ENCODE results near the gene SETD1B. TPM values are rescaled to one million over a fixed set of nuclear protein-coding genes. Genes with fewer than 3 reads are reported as not detected.
A peak's percentile ranks its signal among the peaks of the same experiment; 100 is the strongest.

The SETD1B gene
- total and polyA plus RNA-seq, 2 of the 4 experiments (the other 2 are of a cell fraction): 0.90 to 5.1 TPM

DNA sequence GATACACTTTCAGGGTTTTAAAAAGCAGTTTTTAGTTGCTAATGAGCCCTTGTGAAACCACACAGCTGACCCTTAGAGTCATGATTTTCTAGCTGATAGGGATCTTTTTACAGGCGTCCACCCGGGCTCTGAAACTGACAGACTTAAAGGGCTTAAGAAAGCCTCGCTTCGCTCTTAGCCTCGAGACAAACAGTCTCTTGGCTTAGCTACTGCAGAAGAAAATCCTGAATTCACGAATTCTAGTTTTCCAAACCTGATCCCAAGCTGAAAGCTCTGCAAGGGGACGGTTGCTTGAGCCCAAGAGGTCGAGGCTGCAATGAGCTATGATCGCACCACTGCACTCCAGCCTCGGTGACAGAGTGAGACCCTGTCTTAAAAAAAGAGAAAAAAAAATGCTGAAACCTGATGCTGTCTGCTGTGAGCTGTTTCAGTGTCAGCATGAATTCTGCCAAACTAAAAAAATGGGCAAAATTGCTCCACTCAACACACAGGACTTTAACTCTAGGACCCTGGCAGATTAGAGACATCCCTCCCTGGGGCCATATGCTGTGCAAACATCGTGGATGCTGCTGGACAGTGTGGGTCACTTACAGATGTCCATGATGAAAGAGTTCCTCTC is 57.9 kb downstream of the SETD1B start:
- Histone ChIP-seq H2BK5ac (ENCODE audit: low read depth, low read length, poor library complexity, severe bottlenecking) (no peak overlapping the region), H4K5ac (ENCODE audit: low read depth, low read length) (no peak overlapping the region), H2BK20ac (ENCODE audit: low read depth, low read length) (0 out of 2 replicates have a peak overlapping the region, but pooled peaks have one; percentile 52), H3K9me1 (ENCODE audit: insufficient read depth, low read length) (peaks cover 14% of the 10 kb centered on the region), H3K14ac (replicated peaks; ENCODE audit: low read depth, low read length) (peak overlapping the region; percentile 55), H4K91ac (ENCODE audit: insufficient read depth, low read depth, low read length) (no peak overlapping the region), H4K20me1 (ENCODE audit: insufficient read depth, low read length) (no peaks in the 10 kb centered on the region), H3K27ac (ENCODE audit: insufficient read depth, low read length) (peak overlapping the region; percentile 5; the same call in 1 of the 2 replicates), H3K56ac (ENCODE audit: extremely low read depth, insufficient read depth, low read length) (no peak overlapping the region), H2BK15ac (ENCODE audit: low read depth, low read length) (no peak overlapping the region), H3K79me1 (ENCODE audit: low read depth in 1 of 2, low read length in 2 of 2) (peaks cover 0 to 4% of the 10 kb centered on the region in 2 experiments; a peak in 1 of 4 replicates), H3K4ac (ENCODE audit: low read depth, low read length) (no peak overlapping the region; the same call in 1 of the 2 replicates), H3K4me3 (ENCODE audit: insufficient read depth, low read depth, low read length) (no peak overlapping the region), H3K23ac (ENCODE audit: low read depth, low read length) (peak overlapping the region; percentile 12; the same call in 1 of the 2 replicates), H2AK5ac (ENCODE audit: low read depth, low read length) (no peak overlapping the region), H2AK9ac (replicated peaks; ENCODE audit: low read depth, low read length, poor library complexity) (no peak overlapping the region), H2BK120ac (ENCODE audit: low read depth, low read length) (peak overlapping the region; percentile 6; the same call in 1 of the 2 replicates), H3K4me1 (ENCODE audit: control insufficient read depth, insufficient read depth, low read length) (peaks cover 20% of the 10 kb centered on the region), H3K27me3 (ENCODE audit: control insufficient read depth, insufficient read depth, low read length) (no peaks in the 10 kb centered on the region), H3K18ac (ENCODE audit: low read depth, low read length) (no peak overlapping the region), H4K8ac (ENCODE audit: low read depth in 2 of 2, low read length in 2 of 2) (peak overlapping the region in 1 of 2 experiments; percentile 26; a peak in 1 of 4 replicates), H3K4me2 (ENCODE audit: low read depth, low read length) (peak overlapping the region; percentile 80), H3K9ac (ENCODE audit: low read depth, low read length) (peak overlapping the region; percentile 1; the same call in 1 of the 2 replicates), H2AFZ (replicated peaks; ENCODE audit: low read length, poor library complexity) (peak overlapping the region; percentile 74), H3K9me3 (ENCODE audit: control insufficient read depth, insufficient read depth, low read length) (no peaks in the 10 kb centered on the region), H3K36me3 (ENCODE audit: control insufficient read depth, insufficient read depth, low read length) (no peaks in the 10 kb centered on the region)
- ATAC-seq (ENCODE audit: low read depth) (peak; percentile 35), DNase-seq (peak; percentile 38)
- dilution Hi-C loops (cut with HindIII; ENCODE audit: low sequenced_read_pairs, unreplicated experiment) (no loop called here), intact Hi-C loops (cut with micrococcal nuclease) (no loop called here), in situ Hi-C loops (cut with MboI; ENCODE audit: low sequenced_read_pairs) (no loop called here)
- CTCF ChIA-PET: interaction anchor here (0.6 to 0.9 kb wide), 3 partner anchors 11 to 387 kb away, joined by 3 to 5 read pairs (median 4); partner anchors contain the start of gene PSMD9
- WGBS, 2 experiments (ENCODE audit: extremely low coverage in 2 of 2, insufficient read length in 1 of 2): 27% methylated on average over 7 of the region's 11 CpGs; no CpG with 5 or more reads in 1 of the 2 experiments
- POLR2A ChIA-PET (ENCODE audit: unreplicated experiment): no interaction called here
- BruUV-seq (replicated peaks): no TSS peak
- TF ChIP-seq, protein P1, sequence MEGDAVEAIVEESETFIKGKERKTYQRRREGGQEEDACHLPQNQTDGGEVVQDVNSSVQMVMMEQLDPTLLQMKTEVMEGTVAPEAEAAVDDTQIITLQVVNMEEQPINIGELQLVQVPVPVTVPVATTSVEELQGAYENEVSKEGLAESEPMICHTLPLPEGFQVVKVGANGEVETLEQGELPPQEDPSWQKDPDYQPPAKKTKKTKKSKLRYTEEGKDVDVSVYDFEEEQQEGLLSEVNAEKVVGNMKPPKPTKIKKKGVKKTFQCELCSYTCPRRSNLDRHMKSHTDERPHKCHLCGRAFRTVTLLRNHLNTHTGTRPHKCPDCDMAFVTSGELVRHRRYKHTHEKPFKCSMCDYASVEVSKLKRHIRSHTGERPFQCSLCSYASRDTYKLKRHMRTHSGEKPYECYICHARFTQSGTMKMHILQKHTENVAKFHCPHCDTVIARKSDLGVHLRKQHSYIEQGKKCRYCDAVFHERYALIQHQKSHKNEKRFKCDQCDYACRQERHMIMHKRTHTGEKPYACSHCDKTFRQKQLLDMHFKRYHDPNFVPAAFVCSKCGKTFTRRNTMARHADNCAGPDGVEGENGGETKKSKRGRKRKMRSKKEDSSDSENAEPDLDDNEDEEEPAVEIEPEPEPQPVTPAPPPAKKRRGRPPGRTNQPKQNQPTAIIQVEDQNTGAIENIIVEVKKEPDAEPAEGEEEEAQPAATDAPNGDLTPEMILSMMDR (conservative IDR thresholded peaks at IDR 0.05; ENCODE audit: low read depth, low read length): no peak
- TF ChIP-seq RAD21 (IDR thresholded peaks at IDR 0.05; ENCODE audit: low read length) (no peak), BHLHE40 (IDR thresholded peaks at IDR 0.05; ENCODE audit: low read depth, low read length) (no peak), MAFK (IDR thresholded peaks at IDR 0.05; ENCODE audit: low read depth, low read length) (no peak), MAZ (IDR thresholded peaks at IDR 0.05; ENCODE audit: borderline replicate concordance, low read depth, low read length) (no peak), NFE2L2 (IDR thresholded peaks at IDR 0.05; ENCODE audit: low read depth, low read length) (no peak), POLR2A (IDR thresholded peaks at IDR 0.05; ENCODE audit: low read depth, low read length) (no peak), SMC3 (IDR thresholded peaks at IDR 0.05; ENCODE audit: low read depth, low read length) (no peak), USF2 (IDR thresholded peaks at IDR 0.05; ENCODE audit: low read depth, low read length) (no peak)

Data from IMR-90 (cell line).